ENCODE measurements around the gene ELOA. TPM values are rescaled to one million over a fixed set of nuclear protein-coding genes. Genes with fewer than 3 reads are reported as not detected.

ELOA gene
- total RNA-seq, 4 donors from 2014 or later: 9.7 to 35.7 (median 22.6) TPM

GRCh38 chr1:23784846-23785245 lies 41.6 kb downstream of the ELOA start:
- Histone ChIP-seq H3K4me1 (no peaks in the 10 kb centered on the region), H3K9me3 (no peaks in the 10 kb centered on the region), H3K27me3 (no peaks in the 10 kb centered on the region), H3K4me3 (no peak overlapping the region), H3K36me3 (no peaks in the 10 kb centered on the region), H3K27ac (no peak overlapping the region)
- TF ChIP-seq CTCF (IDR thresholded peaks at IDR 0.05): no peak
- no peak for TF ChIP-seq POLR2A (IDR thresholded peaks at IDR 0.05)
- intact Hi-C loops (cut with DNase I; ENCODE audit: low total_unique reads): no loop called here
- DNase-seq: no peak

GRCh38 chr1:23787701-23788100 lies 44.4 kb downstream of the ELOA start:
- H3K27ac ChIP-seq: no peak overlapping the region
- intact Hi-C loops (cut with DNase I; ENCODE audit: low total_unique reads): no loop called here
- no peaks in the 10 kb centered on the region for H3K9me3 ChIP-seq
- peaks cover 0 to 11% of the 10 kb centered on the region in 2 donors for H3K4me1 ChIP-seq
- H3K4me3 ChIP-seq: no peak overlapping the region
- TF ChIP-seq POLR2A (IDR thresholded peaks at IDR 0.05) (no peak), CTCF (IDR thresholded peaks at IDR 0.05) (no peak)
- no peaks in the 10 kb centered on the region for H3K27me3 ChIP-seq
- no peaks in the 10 kb centered on the region for H3K36me3 ChIP-seq
- no peak for DNase-seq

GRCh38 chr1:23788695-23789094 lies 45.4 kb downstream of the ELOA start:
- H3K4me1 ChIP-seq: peaks cover 0 to 12% of the 10 kb centered on the region in 2 donors
- TF ChIP-seq CTCF (IDR thresholded peaks at IDR 0.05): no peak
- no peak for TF ChIP-seq POLR2A (IDR thresholded peaks at IDR 0.05)
- H3K9me3 ChIP-seq: no peaks in the 10 kb centered on the region
- no peak overlapping the region for H3K4me3 ChIP-seq
- no peaks in the 10 kb centered on the region for H3K27me3 ChIP-seq
- intact Hi-C loops (cut with DNase I; ENCODE audit: low total_unique reads): no loop called here
- H3K27ac ChIP-seq: no peak overlapping the region
- no peaks in the 10 kb centered on the region for H3K36me3 ChIP-seq
- no peak for DNase-seq

- H3K36me3 ChIP-seq: no peaks in the 10 kb centered on the region
Measured at GRCh38 chr1:23790696-23791515, 47.6 kb downstream of the ELOA start, which contains the start of gene LYPLA2. Gene LYPLA2 (plus strand): TSS chr1:23791145. CDS start chr1:23792683, 1,538 bp downstream.

More at GRCh38 chr1:23790696-23791515, 47.6 kb downstream of the ELOA start, which contains the start of gene LYPLA2:
- Histone ChIP-seq H3K4me3 (peak within 1 kb of the TSS; percentile 73 to 76), H3K27ac (peak within 1 kb of the TSS; percentile 61 to 78), H3K27me3 (no peaks in the 10 kb centered on the region), H3K4me1 (peaks cover 0 to 12% of the 10 kb centered on the region in 2 donors), H3K9me3 (no peaks in the 10 kb centered on the region)
- DNase-seq: peak; percentile 92 to 95
- TF ChIP-seq CTCF (IDR thresholded peaks at IDR 0.05) (no peak), POLR2A (IDR thresholded peaks at IDR 0.05) (peak; percentile 15 to 40)
- intact Hi-C loops (cut with DNase I; ENCODE audit: low total_unique reads): no loop called here
